Measurements from ENCODE around the gene USP20. TPM values are rescaled to one million over a fixed set of nuclear protein-coding genes. Genes with fewer than 3 reads are reported as not detected.

Gene USP20
- total RNA-seq, 3 donors from 2014 or later (not counting 1 experiment from before 2014, with no cell fraction given): 66.8 to 86.1 (median 80.3) TPM

- Mint-ChIP-seq H3K36me3 (no peaks in the 10 kb centered on the region), H3K4me1 (peaks cover 33 to 42% of the 10 kb centered on the region in 2 donors), H3K4me3 (no peak overlapping the region), H3K27ac (peak overlapping the region; percentile 8 to 67), H3K27me3 (ENCODE audit: low read depth in 2 of 2) (no peaks in the 10 kb centered on the region), H3K9me3 (no peaks in the 10 kb centered on the region)
- Histone ChIP-seq H3K4me1 (ENCODE audit: control insufficient read depth, insufficient read depth, low read length) (peaks cover 33% of the 10 kb centered on the region), H3K9me3 (ENCODE audit: control insufficient read depth, insufficient read depth, low read length) (no peaks in the 10 kb centered on the region), H3K36me3 (ENCODE audit: control insufficient read depth, insufficient read depth, low read length) (peaks cover 17% of the 10 kb centered on the region), H3K4me3 (ENCODE audit: low read length) (no peak overlapping the region), H3K27ac (ENCODE audit: low read length) (no peak overlapping the region), H3K27me3 (ENCODE audit: control insufficient read depth, insufficient read depth, low read length) (no peaks in the 10 kb centered on the region)
- intact Hi-C loops (cut with micrococcal nuclease): no loop called here
- ATAC-seq (no peak), DNase-seq (no peak)
- TF ChIP-seq CTCF (IDR thresholded peaks at IDR 0.05): no peak
- WGBS (ENCODE audit: insufficient coverage): 83% methylated on average over 4 of the region's 4 CpGs
Measured at GRCh38 chr9:129841071-129841470, 5.8 kb downstream of the USP20 start.

DNA sequence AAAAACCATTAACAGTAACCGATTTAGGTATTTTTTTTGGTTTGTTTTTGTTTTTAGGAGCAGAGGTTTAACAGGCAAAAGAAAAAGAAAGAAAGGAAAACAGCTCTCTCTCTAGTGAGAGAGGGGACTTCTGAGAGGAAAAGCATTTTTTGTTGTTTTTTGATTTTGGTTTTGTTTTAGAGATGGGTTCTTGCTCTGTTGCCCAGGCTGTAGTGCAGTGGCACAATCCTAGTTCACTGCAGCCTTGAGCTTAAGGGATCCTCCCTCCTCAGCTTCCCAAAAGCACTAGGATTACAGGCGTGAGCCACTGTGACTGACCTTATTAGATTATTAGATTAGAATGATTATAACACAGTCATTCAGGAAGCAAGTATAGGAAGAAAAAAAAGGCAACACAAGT, 10.1 kb downstream of the USP20 start:
- Mint-ChIP-seq H3K27me3 (ENCODE audit: low read depth in 2 of 2) (no peaks in the 10 kb centered on the region), H3K36me3 (no peaks in the 10 kb centered on the region), H3K4me1 (peaks cover 13 to 29% of the 10 kb centered on the region in 2 donors), H3K9me3 (no peaks in the 10 kb centered on the region), H3K27ac (peak overlapping the region; percentile 29 to 79), H3K4me3 (peak overlapping the region; percentile 49)
- Histone ChIP-seq H3K27ac (ENCODE audit: low read length) (no peak overlapping the region), H3K4me1 (ENCODE audit: control insufficient read depth, insufficient read depth, low read length) (peaks cover 11% of the 10 kb centered on the region), H3K9me3 (ENCODE audit: control insufficient read depth, insufficient read depth, low read length) (no peaks in the 10 kb centered on the region), H3K4me3 (ENCODE audit: low read length) (no peak overlapping the region), H3K27me3 (ENCODE audit: control insufficient read depth, insufficient read depth, low read length) (no peaks in the 10 kb centered on the region), H3K36me3 (ENCODE audit: control insufficient read depth, insufficient read depth, low read length) (peaks cover 13% of the 10 kb centered on the region)
- intact Hi-C loops (cut with micrococcal nuclease): no loop called here
- peak in 1 of 2 donors; percentile 24 for DNase-seq
- no peak for TF ChIP-seq CTCF (IDR thresholded peaks at IDR 0.05)
- 25% methylated on average over 1 of the region's 2 CpGs for WGBS (ENCODE audit: insufficient coverage)
- ATAC-seq: no peak

- Mint-ChIP-seq H3K27me3 (ENCODE audit: low read depth in 2 of 2) (no peaks in the 10 kb centered on the region), H3K27ac (no peak overlapping the region), H3K4me1 (peaks cover 27 to 39% of the 10 kb centered on the region in 2 donors), H3K36me3 (peaks cover 21% of the 10 kb centered on the region), H3K4me3 (no peak overlapping the region), H3K9me3 (no peaks in the 10 kb centered on the region)
- H3K4me3 ChIP-seq (ENCODE audit: low read length): no peak overlapping the region
- 85% methylated on average over 3 of the region's 4 CpGs for WGBS (ENCODE audit: insufficient coverage)
- DNase-seq (no peak), ATAC-seq (no peak)
- intact Hi-C loops (cut with micrococcal nuclease): no loop called here
- H3K27me3 ChIP-seq (ENCODE audit: control insufficient read depth, insufficient read depth, low read length): no peaks in the 10 kb centered on the region
- no peak overlapping the region for H3K27ac ChIP-seq (ENCODE audit: low read length)
- no peak for TF ChIP-seq CTCF (IDR thresholded peaks at IDR 0.05)
- H3K9me3 ChIP-seq (ENCODE audit: control insufficient read depth, insufficient read depth, low read length): no peaks in the 10 kb centered on the region
- H3K36me3 ChIP-seq (ENCODE audit: control insufficient read depth, insufficient read depth, low read length): peaks cover 35% of the 10 kb centered on the region
- H3K4me1 ChIP-seq (ENCODE audit: control insufficient read depth, insufficient read depth, low read length): peaks cover 11% of the 10 kb centered on the region
Measured at GRCh38 chr9:129848712-129849441, 13.6 kb downstream of the USP20 start.

- no peaks in the 10 kb centered on the region for H3K9me3 Mint-ChIP-seq
- no peak overlapping the region for H3K4me3 Mint-ChIP-seq
- no peak overlapping the region for H3K4me3 ChIP-seq (ENCODE audit: low read length)
- no peak for TF ChIP-seq CTCF (IDR thresholded peaks at IDR 0.05)
- no peak overlapping the region for H3K27ac ChIP-seq (ENCODE audit: low read length)
- H3K27me3 ChIP-seq (ENCODE audit: control insufficient read depth, insufficient read depth, low read length): no peaks in the 10 kb centered on the region
- intact Hi-C loops (cut with micrococcal nuclease): no loop called here
- peak overlapping the region in 1 of 2 donors; percentile 17 for H3K27ac Mint-ChIP-seq
- DNase-seq: no peak
- ATAC-seq: no peak
- H3K9me3 ChIP-seq (ENCODE audit: control insufficient read depth, insufficient read depth, low read length): no peaks in the 10 kb centered on the region
- H3K4me1 Mint-ChIP-seq: peaks cover 37 to 49% of the 10 kb centered on the region in 2 donors
- no peaks in the 10 kb centered on the region for H3K27me3 Mint-ChIP-seq (ENCODE audit: low read depth in 2 of 2)
- peaks cover 39% of the 10 kb centered on the region for H3K36me3 ChIP-seq (ENCODE audit: control insufficient read depth, insufficient read depth, low read length)
- peaks cover 15% of the 10 kb centered on the region for H3K4me1 ChIP-seq (ENCODE audit: control insufficient read depth, insufficient read depth, low read length)
- WGBS (ENCODE audit: insufficient coverage): 82% methylated on average over 6 of the region's 6 CpGs
- peaks cover 25% of the 10 kb centered on the region for H3K36me3 Mint-ChIP-seq
Measured at GRCh38 chr9:129849901-129850300, 14.6 kb downstream of the USP20 start.

Measured in natural killer cell (primary cell).